SHP77 treated with DMSO at 0.1 percent for 48 hours (cell line): ENCODE data around the gene CFAP65.
A peak's percentile ranks its signal among the peaks of the same experiment; 100 is the strongest.

Source experiments
- DNase-seq: peaks from one replicate; lab custom pipeline; 2025; lab: John Stamatoyannopoulos, UW

CFAP65 gene

DNA sequence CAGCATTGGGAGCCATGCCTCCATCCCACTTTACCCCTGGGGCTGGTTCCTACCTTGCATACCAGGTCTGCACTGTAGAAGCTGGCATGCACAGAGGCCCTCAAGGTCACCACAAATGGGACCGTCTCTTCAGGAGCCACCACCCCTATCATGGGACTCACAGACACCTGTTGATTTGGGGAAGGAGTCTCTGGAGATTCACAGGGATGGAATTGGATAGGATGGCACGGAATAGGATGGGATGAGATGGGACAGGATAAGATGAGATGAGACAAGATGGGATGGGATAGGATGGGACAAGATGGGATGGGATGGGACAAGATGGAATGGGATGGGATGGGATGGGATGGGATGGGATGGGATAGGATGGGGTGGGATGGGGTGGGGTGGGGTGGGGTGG is 32.0 kb downstream of the CFAP65 start:
- DNase-seq: no peak

DNA sequence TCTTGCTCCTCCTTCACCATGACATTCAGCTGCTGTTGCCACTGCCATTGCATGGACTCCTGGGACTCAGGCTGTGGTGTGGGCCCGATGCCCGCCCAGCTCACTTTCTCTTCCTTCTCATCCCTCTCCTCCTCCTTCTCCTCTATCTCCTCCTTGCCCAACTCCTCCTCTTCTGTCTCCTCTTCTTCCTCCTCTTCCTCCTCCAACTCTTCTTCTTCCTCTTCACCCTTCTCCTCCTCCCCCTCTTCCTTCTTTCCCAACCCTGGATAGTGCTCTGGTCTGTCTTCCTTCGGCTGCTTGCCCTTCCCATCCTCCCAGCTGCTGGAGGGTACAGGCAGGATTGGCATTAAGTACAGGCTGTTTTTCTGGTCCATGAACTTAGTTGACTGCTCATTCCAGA is 37.3 kb downstream of the CFAP65 start:
- no peak for DNase-seq

DNA sequence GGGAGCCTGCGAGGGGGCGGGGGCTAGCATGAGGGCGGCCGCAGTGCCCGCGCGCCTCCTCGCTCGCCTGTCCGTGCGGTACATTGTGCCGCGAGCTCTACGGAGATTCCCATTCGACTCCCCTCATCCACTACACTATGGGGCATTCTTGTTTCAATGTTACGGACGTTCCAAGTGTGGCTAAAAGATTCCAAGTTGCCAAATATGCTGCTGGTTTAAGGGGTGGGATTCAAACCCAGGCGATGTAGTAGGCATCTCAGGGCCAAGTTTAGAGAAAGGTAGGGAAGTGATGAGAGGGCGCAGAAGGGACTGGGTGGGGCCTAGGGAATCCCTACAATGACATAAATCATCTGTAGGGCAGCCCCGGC is 38.1 kb downstream of the CFAP65 start:
- DNase-seq: peak; percentile 60

DNA sequence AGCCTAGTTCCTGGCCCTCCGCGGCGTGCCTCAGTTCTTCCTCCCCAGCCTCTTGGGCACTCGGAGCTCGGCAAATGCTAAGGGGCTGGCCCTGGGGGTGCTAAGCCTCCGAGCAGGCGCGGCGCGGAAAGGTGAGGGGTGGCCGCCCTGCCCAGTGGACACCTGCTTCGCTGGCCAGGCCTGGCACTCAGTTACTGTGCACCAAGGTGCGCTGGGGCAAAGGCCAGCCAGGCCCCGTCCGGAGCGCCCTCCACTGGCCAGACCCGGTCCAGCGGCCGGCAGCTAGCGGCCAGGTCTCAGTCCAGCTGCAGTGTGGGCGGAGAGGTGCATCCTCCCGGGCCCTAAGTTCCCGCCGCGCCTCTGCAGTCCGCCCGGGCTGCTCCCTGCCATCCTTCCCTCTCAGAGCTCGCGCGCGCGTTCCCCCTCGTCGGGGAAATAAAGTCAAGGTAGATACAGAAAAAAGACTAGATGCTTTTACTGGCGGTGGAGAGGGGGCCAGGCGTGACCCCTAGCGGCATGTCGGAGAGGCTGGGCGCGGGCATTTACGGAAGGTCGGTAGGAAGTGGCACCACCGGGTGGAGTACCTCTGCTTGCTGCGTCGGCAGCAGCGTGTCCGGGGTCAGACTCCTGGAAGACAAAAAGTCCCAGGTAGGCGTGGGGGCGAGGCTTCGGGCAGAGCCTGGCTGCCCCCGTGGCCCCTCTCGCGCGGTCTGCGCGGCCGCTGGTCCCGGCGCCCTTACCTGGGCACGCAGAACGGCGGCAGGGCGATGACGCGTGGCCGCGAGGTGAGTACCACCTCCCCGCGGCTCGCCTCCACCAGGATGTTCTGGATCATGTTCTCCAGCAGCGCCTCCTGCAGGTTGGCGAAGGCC is 38.7 kb downstream of the CFAP65 start:
- DNase-seq: no peak

DNA sequence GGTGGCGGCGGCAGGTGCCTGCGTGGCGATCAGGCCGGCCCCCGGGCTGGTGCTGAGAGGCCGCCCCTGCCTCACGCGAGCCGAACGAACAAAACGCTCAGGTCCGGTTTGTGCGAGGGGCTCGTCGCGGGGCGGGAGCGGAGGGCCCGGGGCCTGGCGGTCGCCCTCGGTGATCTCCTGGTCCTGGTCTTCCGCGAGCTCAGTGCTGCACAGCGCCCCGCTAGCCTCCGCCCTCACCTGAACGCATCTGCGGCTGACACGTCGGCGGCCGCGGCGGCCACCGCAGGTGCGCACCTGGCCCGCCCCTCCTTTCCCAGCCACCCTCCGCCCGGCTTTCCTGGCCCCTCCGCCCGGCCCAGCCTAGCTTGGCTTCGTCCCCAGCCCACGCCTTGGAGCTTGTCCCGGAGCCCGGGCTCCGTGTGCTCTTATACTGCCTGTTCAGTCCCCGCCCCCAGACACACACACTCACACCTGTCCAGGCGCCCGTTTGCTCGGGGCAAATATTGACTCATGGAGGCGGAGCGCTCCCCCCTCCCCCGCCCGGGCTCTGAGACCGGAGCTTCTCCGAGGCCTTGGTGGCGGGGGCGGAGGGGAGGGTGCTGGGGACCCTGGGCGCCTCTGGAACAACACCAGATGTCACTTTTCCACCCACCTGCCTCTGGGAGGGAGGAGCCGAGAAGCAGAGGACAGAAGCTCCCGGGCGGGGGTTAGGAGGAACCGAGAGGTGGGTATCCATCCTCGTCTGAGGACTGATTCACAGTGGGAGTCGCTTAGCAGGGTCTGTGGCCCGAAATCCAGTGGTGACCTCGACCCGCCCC is 39.5 kb downstream of the CFAP65 start:
- peak; percentile 94 for DNase-seq

DNA sequence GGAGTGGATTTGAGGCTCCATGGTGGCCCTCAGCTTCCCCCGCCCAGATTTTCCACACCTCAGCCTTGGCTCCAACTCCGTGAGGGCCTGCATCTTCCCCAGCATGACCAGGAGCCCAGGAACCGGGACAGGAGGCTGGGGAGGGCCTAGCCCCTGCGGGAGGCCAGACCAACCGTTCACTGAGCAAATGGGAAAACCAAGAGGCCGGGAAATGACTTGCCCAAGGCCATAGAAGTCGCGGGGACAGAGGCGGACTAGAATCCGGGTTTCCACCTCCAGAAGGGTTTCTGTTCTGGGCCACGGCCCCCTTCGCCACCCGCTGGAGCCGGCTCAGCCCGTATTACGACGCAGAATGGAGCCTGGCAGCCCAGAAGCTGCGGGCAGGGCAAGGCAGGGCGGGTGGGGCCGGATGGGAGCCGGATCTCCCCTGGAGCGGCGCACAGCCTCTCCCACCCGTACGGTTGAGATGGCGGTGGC is 40.2 kb downstream of the CFAP65 start:
- no peak for DNase-seq

DNA sequence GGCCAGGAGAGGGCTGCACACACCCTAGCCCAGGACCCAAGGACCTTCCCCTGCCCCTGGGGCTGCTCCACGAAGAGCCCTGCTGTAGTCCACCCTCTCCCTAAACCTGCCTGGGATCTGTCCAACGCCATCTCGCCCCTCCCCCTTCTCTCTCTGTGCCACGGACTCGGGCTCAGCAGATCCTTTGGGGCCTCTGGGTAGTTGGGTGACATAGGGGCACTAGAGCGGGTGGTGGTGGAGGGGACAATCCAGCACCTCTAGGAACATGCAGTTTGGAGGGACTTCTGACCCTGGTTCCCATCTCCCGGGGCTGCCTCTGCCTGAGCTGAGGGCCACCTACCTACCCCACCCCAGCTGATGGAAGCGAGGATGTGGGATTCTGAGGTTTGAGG is 40.8 kb downstream of the CFAP65 start:
- no peak for DNase-seq

DNA sequence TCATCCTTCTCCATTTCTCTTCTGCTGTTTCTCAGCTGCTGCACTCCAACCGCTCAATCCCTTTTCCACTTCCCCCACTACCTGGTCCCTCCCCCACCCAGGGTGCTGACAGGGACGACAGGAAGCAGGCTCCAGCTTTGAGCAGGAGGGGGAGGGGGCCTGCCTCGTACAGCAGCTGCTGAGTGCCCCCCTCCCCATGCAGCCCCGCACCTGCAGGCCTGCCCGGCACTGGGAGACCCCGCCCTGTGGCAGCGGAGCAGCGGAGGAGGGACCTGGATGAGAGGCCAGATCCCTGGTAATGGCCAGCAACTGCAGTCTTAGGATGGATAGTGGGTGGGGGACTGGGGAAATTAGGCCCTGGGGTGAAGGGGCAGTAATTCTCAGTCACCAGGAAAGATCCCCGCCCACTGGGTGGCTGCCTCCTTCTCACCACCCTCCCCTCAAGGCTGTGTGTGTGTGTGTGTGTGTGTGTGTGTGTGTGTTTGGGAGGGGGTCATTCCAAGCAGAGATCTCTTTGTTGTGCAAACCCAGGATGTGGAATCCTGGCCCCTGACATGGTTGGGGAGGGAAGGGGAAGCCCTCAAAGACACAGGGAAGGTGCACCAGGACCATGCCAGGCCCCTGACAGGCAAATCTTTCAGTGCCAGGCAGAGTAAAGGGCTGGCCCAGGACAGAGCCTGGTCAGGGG is 41.3 kb downstream of the CFAP65 start:
- DNase-seq: peak; percentile 85

DNA sequence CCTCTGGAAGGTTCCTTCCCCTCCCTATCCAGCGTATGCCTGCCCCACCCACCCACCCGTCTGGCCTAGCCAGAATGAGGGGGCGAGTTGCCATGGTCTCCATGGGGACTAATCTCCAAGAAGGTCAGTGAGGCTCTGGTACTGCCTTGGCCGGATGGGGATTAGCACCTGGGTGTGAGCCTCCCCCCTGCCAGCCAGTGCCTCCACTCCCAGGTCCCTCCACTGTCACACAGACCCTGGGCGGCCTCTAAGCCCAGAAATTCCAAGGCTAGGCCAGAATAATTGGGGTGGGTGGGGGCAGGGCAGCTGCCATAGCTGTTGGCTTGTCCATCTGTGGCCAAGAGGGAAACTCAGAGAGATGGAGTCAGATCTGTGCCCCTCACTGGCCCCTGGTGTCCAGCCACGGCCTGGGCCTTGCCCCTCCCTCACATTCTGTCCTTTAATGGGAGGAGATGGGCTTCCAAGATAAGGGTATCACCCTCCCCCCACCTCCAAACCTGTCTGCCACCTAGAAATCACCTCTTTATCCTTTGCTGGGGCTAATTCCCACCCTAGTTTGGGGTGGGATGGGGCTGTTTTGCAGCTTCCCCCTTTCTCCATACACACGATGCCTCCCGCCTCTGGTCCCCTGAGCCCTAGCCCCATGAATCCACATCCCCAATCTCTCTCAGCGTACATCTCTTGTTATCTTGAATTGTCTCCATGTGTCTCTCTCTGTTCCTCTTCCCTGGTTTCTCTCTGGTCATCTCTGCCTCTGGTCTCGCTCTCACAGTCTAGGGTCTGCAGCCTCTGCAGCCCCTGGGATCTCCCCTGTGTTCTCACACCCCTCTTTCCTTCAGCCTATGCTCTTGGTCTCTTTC is 42.1 kb downstream of the CFAP65 start:
- DNase-seq: no peak

DNA sequence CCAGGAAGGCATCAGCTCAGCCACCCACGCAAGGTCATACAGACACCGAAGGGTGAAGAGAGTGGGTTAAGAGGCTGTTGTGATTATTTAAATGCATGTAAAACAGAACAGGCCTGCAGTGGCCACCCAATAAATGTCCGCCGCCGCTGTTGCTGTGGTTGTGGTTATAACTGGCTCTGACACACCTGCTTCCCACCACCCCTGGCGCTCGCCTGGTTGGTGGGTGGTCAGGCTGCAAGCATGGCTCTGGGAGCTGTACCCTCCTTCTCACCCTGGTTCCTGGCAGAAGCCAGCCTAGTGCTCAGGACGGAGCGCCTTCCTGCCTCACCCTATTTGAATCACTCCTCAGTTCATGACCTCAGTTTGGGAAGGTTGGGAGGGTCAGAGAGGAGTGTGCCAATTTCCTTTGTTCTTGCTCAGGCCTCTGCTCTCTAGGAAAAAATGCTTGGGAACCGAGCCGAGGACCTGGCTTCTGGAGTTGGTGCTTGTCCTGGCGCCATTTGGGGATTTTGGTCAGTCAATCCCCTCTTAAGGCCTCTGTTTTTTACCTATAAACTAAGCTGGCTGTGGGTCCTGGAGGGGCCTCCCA is 42.8 kb downstream of the CFAP65 start:
- DNase-seq: no peak

DNA sequence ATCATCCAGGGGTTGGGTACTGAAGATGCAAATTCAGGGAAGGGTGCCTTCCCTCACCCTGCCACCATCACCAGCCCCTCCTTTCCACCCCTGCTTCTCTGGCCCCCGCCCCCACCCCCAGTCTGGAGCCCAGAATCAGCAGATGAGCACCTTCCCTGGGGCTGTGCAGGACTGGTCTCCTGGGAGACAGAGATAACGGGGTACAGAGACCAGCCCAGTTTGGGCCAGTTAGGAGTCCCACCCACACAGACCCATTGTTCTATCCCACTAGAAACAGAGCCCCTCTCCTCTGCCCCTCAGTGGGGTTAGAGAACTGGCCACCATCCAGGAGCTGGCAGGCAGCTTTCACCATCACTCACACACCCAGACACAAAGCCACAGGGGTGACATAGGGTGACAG is 43.6 kb downstream of the CFAP65 start:
- no peak for DNase-seq

DNA sequence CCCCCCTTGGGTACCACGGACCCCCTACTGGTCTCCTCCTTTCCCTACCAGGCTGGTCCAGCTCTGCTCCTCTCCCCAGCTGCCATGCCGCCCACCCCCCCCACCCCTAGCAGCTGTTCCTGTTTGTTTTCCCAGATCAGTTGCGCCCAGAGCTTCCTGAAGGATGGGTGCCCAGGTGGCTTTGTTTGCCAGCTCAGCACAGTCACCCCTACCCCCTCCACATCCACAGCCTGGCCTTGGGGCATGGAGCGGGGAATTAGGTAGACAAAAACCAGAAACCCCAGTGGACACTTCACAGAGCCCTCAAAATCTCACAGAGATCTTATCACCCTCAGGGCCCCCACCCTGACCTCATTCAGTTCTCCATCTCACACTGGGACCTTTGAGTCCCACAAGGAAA is 44.4 kb downstream of the CFAP65 start:
- DNase-seq: peak; percentile 65

DNA sequence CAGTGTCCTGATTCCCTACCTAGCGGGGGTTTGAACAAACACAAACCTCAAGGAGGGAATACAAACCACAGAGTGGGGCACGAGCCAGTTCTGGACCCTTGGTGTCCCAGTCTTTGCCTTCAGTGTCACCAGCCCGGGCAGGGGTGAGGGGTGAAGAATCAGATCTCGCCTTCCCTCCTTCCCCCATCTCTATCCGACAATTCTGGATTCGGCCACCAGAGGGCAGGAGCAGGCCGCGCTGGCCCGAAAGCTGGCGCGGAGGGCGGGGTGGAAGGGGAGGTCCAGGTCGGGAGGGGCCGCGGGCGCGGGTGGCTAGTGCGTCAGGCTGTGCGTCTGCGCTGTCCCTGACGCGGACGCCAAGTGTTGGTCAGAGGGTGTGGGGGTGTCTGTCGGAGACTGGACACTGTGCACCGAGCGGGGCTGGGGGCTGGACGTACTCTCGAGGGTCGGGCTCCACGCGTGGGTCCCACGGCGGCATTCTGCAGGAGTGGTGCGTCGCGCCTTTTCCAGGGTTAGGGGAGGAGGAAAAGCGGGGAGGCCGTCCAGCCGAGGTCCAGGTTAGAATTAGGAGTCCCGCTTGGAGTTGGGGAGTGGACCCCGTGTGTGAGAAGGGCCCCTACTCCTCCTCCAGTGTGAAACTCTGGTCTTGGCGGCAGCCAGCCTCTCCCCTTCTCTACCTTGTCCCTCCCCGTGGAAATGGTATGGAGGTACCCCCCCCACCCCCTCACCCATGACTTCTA is 45.2 kb downstream of the CFAP65 start:
- DNase-seq: peak; percentile 73

DNA sequence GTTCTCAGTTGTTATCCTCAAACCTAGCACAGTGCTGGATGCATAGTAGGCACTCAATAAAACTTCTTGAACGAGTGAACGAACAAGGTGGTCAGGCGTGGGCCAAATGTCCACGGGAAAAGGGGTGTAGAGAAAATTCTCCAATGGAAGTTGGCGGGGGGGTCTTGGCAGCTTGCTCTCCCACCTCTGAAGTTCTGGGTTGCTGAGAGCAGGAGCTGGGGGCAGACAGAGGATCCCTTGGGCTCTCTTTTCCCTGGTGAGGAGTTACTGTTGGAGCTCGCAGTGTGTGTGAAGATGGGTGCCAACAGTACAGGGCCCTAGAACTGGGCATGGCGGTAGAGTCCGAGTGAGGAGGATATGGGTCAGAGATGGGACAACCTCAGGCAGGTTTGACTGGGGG is 45.8 kb downstream of the CFAP65 start:
- no peak for DNase-seq

DNA sequence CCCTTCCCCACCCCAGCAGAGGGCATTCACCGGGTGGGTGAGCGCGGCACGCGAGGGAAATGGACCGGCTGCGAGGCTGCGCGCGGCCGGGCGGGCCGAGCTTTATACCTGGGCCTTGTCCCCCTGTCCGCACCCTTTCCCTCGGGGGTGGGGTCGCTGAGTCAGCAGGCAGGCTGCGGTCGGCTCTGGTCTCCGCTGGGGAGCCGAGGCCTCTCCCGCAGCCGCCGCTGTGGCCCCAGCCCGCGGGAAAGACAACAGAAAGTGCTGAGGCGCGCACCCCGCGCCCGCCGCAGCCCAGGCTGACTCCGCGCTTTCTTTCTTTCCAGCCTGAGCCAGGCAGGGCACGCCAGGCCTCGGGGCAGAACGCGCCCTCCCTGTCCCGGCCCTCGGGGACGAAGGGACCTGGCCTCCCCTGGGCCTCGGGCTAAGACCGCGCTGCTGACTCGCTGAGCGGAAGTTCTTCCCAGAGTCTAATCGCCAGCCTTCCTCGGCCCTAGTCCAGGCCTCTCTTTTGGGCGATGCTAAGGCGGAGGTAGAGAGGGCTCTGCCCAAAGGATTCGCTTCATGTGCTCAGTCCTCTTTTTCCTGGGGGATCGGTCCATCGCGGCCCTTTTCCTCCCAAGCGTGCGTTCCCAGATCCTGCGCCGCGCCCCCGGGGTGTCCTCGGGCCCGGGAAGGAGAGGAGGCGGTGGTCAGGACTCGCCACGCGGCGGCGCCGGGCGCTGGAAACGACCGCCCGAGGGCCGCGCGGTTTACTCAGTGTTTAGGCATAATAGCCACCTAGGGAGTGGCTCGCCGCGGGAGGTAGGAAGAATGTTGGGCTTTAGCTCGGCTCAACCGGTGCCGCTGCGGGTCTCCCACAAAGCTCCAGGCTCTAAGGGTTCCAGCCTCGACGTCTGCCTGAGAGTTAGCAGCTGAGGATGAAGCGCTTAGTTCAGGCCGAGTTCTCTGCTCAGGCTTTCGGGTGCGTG is 47.7 kb downstream of the CFAP65 start, which contains the start of gene CRYBA2:
CRYBA2 (minus strand) TSS at position 78 of the 971 bp plus-strand sequence. CDS start 246 bp downstream, outside the sequence.
- DNase-seq: no peak

DNA sequence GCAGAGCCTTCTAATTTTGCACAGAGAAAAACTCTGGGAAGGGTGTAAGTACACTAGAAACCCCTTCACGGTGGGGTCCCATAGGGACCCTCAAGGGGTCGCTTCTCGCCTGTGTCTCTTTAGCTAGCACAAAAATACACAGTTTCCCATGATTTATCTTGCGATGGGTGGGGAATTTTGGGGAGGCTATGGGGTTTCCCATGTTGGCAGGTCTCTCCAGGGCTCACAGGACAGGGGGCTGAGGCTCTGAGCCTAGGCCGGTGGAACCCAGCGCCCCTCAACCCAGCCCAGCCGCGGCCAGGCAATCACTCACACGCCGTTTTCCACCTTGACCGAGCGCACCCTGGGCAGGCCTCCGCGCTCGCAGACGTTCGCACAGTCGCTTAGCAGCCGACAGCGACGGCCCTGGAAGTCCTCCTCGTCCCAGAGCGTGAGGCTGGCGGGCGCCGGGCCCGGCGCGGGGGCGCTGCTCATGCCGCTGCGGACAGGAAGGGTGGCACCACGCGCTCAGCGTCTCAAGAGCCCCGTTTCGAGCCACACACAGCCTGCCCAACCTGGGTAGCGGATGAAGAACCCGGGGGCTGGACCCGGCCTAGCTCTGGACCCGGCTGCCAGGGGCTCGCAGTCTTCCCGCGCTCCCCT is 48.5 kb downstream of the CFAP65 start:
- DNase-seq: no peak

DNA sequence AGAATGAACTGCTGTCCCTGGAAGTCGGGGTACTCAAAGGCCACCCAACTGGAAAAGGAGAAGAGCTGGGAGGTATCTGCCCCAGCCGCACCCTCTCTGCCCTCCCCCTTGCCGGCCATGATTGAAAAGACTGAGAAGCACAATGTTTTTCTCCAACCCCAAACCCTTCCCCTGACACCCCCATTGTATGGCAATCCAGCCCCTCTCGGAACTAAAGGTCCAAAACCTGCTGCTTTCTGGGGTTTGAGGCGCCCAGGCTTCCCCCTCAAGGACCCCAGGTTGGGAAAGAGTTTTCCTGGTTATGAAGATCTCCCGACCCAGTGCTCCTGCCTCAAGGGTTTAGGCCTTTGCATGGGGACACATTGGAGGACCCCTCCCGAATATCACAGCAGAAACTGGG is 49.1 kb downstream of the CFAP65 start:
- no peak for DNase-seq

DNA sequence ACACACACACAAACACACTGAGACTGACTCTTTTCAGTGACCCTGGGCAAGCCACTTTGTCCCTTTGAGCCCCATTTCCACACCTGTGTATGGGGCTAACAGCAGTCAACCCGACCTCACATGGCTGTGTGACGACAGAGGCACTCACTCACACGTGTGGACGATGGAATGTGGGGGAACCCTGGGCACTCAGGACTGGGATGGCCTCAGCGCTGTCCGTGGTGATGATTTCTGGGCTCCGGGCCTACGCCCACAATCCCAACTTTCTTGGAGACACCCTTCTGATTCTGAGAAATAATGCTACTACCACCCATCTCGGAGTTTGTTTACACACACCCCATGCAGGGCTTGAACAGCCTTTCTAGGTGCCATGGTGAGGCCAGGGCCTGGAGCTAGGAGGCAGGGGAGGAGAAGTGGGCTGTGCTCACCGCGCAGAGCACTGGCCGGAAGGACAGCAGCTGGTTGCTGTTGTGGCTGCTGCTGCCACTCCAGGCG is 49.6 kb downstream of the CFAP65 start:
- DNase-seq: no peak
